SK-N-SH (cell line): ENCODE measurements around the gene TMEM131. TPM values are rescaled to one million over a fixed set of nuclear protein-coding genes. Genes with fewer than 3 reads are reported as not detected.
"Not testable (repeated sequence)": the region's sequence is repeated elsewhere in the genome, so short reads cannot be mapped to it uniquely, and the experiment has no call there.

ENCODE experiments used
- CTCF ChIA-PET: fragments of 300-600, 350-600 bp; formaldehyde crosslinking; extraction: SDS; loops from one replicate; lab custom pipeline; 2021; lab: Yijun Ruan, JAX
- POLR2A ChIA-PET: fragments of 350-600 bp; sonication (Branson Sonifier 250); formaldehyde crosslinking; extraction: SDS; loops from one replicate; lab custom pipeline; 2020; ENCODE audit warnings: antibody characterized with exemption, inconsistent platforms; lab: Yijun Ruan, JAX
- DNase-seq: peaks from one replicate; pipeline ENCODE4 v3.0.0; 2012
- H2AFZ ChIP-seq: fragments of 200-600 bp; sonication (generic); 2 replicates; pipeline ENCODE4 v1.8.1; 2016; ENCODE audit warnings: antibody characterized with exemption, mild to moderate bottlenecking, low read depth
- H3F3A ChIP-seq: fragments of 200-600 bp; sonication (generic); replicated peaks from 2 replicates; pipeline ENCODE3; 2016; ENCODE audit warnings: antibody characterized with exemption, mild to moderate bottlenecking; ENCODE audit not compliant: insufficient read depth
- H3K27ac ChIP-seq, 2 experiments: fragments of 200-500 bp in 1 of 2; fragments of 200-600 bp in 1 of 2; sonication (Bioruptor generic) in 1 of 2; sonication (generic), shearing (Covaris generic) in 1 of 2; 2 replicates each; pipeline versions ENCODE4 v1.5.1 to v1.6.1; 2014 to 2016; ENCODE audit warnings: low read depth in 2 of 2, inconsistent platforms in 1 of 2, low read length in 1 of 2, mild to moderate bottlenecking in 1 of 2, mixed read lengths in 1 of 2
- H3K27me3 ChIP-seq: fragments of 200-600 bp; sonication (generic), shearing (Covaris generic); 2 replicates; pipeline ENCODE4 v1.6.1; 2016; ENCODE audit warnings: mixed run types; ENCODE audit not compliant: insufficient read depth
- H3K36me3 ChIP-seq, 2 experiments: fragments of 200-500 bp in 1 of 2; fragments of 200-600 bp in 1 of 2; sonication (Bioruptor generic) in 1 of 2; sonication (generic) in 1 of 2; replicated peaks in 1 of 2; 2 replicates each; pipeline versions ENCODE3 to v1.5.1; 2014 to 2016; ENCODE audit warnings: low read length in 1 of 2, mild to moderate bottlenecking in 1 of 2; ENCODE audit not compliant: insufficient read depth in 2 of 2, control insufficient read depth in 1 of 2
- H3K4me1 ChIP-seq, 2 experiments: fragments of 200-500 bp in 1 of 2; fragments of 200-600 bp in 1 of 2; sonication (Bioruptor generic) in 1 of 2; sonication (generic), shearing (Covaris generic) in 1 of 2; 2 replicates each; pipeline versions ENCODE4 v1.5.1 to v1.6.1; 2014 to 2016; ENCODE audit warnings: low read depth in 1 of 2, low read length in 1 of 2, mixed run types in 1 of 2; ENCODE audit not compliant: insufficient read depth in 2 of 2, control insufficient read depth in 1 of 2
- H3K4me2 ChIP-seq: fragments of 200-600 bp; sonication (generic), shearing (Covaris generic); 2 replicates; pipeline ENCODE4 v1.6.1; 2017; ENCODE audit warnings: mixed run types
- H3K4me3 ChIP-seq, 2 experiments: fragments of 200-500 bp in 1 of 2; fragments of 200-600 bp in 1 of 2; sonication (Bioruptor generic) in 1 of 2; sonication (generic), shearing (Covaris generic) in 1 of 2; 2 replicates each; pipeline versions ENCODE4 v1.5.1 to v1.8.1; 2014 to 2016; ENCODE audit warnings: low read depth in 2 of 2, inconsistent platforms in 1 of 2, low read length in 1 of 2, mild to moderate bottlenecking in 1 of 2, mixed read lengths in 1 of 2, moderate library complexity in 1 of 2
- H3K79me2 ChIP-seq: fragments of 200-600 bp; sonication (generic); 2 replicates; pipeline ENCODE4 v1.8.1; 2017; ENCODE audit warnings: mild to moderate bottlenecking; ENCODE audit not compliant: insufficient read depth
- H3K9ac ChIP-seq: fragments of 200-600 bp; sonication (generic); 2 replicates; pipeline ENCODE4 v1.6.1; 2017; ENCODE audit warnings: mixed run types
- H3K9me2 ChIP-seq: fragments of 200-600 bp; sonication (generic); 2 replicates; pipeline ENCODE4 v1.6.1; 2017; ENCODE audit warnings: mixed run types
- H3K9me3 ChIP-seq: fragments of 200-600 bp; sonication (generic); 2 replicates; pipeline ENCODE4 v1.6.1; 2017; ENCODE audit warnings: mixed run types, mild to moderate bottlenecking, moderate library complexity
- H4K20me1 ChIP-seq: fragments of 200-600 bp; sonication (generic); 2 replicates; pipeline ENCODE4 v1.6.1; 2017; ENCODE audit warnings: mild to moderate bottlenecking, mixed run types; ENCODE audit not compliant: insufficient read depth
- ELF1 ChIP-seq: IDR thresholded peaks from 2 replicates; pipeline ENCODE4 v1.4.0; 2012
- POLR2AphosphoS5 ChIP-seq: IDR thresholded peaks from 2 replicates; pipeline ENCODE4 v1.6.1; 2012; ENCODE audit warnings: low read depth, low read length
- SIN3A ChIP-seq: IDR thresholded peaks from 2 replicates; pipeline ENCODE4 v1.6.1; 2012; ENCODE audit warnings: low read depth, mild to moderate bottlenecking, low read length, moderate library complexity, borderline replicate concordance
- SMC3 ChIP-seq: IDR thresholded peaks from 2 replicates; pipeline ENCODE4 v1.6.1; 2012; ENCODE audit warnings: low read depth, low read length, improper control_type of control experiment
- WGBS: methylation state at CpG from one replicate; pipeline ENCODE4 v1.1.6; 2017; ENCODE audit warnings: low lambda C conversion rate; 5-methylcytosine and 5-hydroxymethylcytosine counted together
- polyA plus RNA-seq, 3 experiments: library from polyadenylated mRNA; depleted of rRNA; stranded (reverse); fragments of >200 nt; gene quantifications; 2 replicates each; pipeline ENCODE4 v1.2.3, GENCODE V29; 2012

Gene TMEM131
- polyA plus RNA-seq, 1 of the 3 experiments (the other 2 are of a cell fraction), result 9.1 TPM

- TF ChIP-seq POLR2AphosphoS5, result no peak
- TF ChIP-seq SIN3A, result no peak
- no peak for TF ChIP-seq ELF1
- no peak for TF ChIP-seq SMC3
Measured at GRCh38 chr2:97831121-97831520, 164.6 kb downstream of the TMEM131 start (continued).

- H3K9me2 ChIP-seq, H3K27ac ChIP-seq, H3K4me1 ChIP-seq, H2AFZ ChIP-seq, H4K20me1 ChIP-seq, H3K4me3 ChIP-seq, CTCF ChIA-PET, H3K79me2 ChIP-seq, DNase-seq, H3K9me3 ChIP-seq, H3K4me2 ChIP-seq, H3F3A ChIP-seq, H3K27me3 ChIP-seq, POLR2A ChIA-PET, H3K9ac ChIP-seq: not testable (repeated sequence)
- 96% methylated on average over 10 of the region's 10 CpGs for WGBS
- H3K36me3 ChIP-seq, result peaks cover 3 to 11% of the 10 kb centered on the region in 2 experiments
Measured at GRCh38 chr2:97829255-97829654, 166.5 kb downstream of the TMEM131 start.

GRCh38 chr2:97827013-97827412 lies 168.7 kb downstream of the TMEM131 start:
- DNase-seq, H3K4me3 ChIP-seq, H3F3A ChIP-seq, H3K9ac ChIP-seq, H3K4me2 ChIP-seq, H3K79me2 ChIP-seq, H3K9me3 ChIP-seq, POLR2A ChIA-PET, H3K36me3 ChIP-seq, CTCF ChIA-PET, H3K4me1 ChIP-seq, H3K27me3 ChIP-seq, H3K9me2 ChIP-seq, H2AFZ ChIP-seq, H4K20me1 ChIP-seq, H3K27ac ChIP-seq: not testable (repeated sequence)
- WGBS, result 99% methylated on average over 19 of the region's 19 CpGs

- H3F3A ChIP-seq, DNase-seq, POLR2A ChIA-PET, H3K9ac ChIP-seq, H3K27me3 ChIP-seq, CTCF ChIA-PET, H3K27ac ChIP-seq, H3K9me3 ChIP-seq, H4K20me1 ChIP-seq, H3K9me2 ChIP-seq, H3K4me1 ChIP-seq, H3K4me3 ChIP-seq, H3K36me3 ChIP-seq, H2AFZ ChIP-seq, H3K4me2 ChIP-seq, H3K79me2 ChIP-seq: not testable (repeated sequence)
- 90% methylated on average over 3 of the region's 3 CpGs for WGBS
Measured at GRCh38 chr2:97826266-97826847, 169.4 kb downstream of the TMEM131 start.

- DNase-seq, H3K9me3 ChIP-seq, H3K36me3 ChIP-seq, H4K20me1 ChIP-seq, H3F3A ChIP-seq, POLR2A ChIA-PET, H3K4me2 ChIP-seq, H3K4me1 ChIP-seq, CTCF ChIA-PET, H3K79me2 ChIP-seq, H3K4me3 ChIP-seq, H3K27me3 ChIP-seq, H2AFZ ChIP-seq, H3K27ac ChIP-seq, H3K9me2 ChIP-seq, H3K9ac ChIP-seq: not testable (repeated sequence)
- no CpG with 5 or more reads among the region's 2 CpGs for WGBS
Measured at GRCh38 chr2:97824011-97824410, 171.7 kb downstream of the TMEM131 start.

GRCh38 chr2:97821862-97822261 lies 173.9 kb downstream of the TMEM131 start:
- H3K27me3 ChIP-seq, H3F3A ChIP-seq, H3K36me3 ChIP-seq, POLR2A ChIA-PET, H3K79me2 ChIP-seq, DNase-seq, H3K4me2 ChIP-seq, H3K9me3 ChIP-seq, H3K9ac ChIP-seq, H3K9me2 ChIP-seq, H3K4me1 ChIP-seq, H3K27ac ChIP-seq, H3K4me3 ChIP-seq, H2AFZ ChIP-seq, H4K20me1 ChIP-seq: not testable (repeated sequence)
- CTCF ChIA-PET, result interaction anchor here (1.9 kb wide), 1 partner anchor 15 kb away, joined by 7 read pairs; no protein-coding TSS in a partner anchor
- WGBS, result 99% methylated on average over 6 of the region's 6 CpGs
